Naive thymus-derived CD8-positive, alpha-beta T cell (primary cell): ENCODE results near the gene DIPK2B. TPM values are rescaled to one million over a fixed set of nuclear protein-coding genes. Genes with fewer than 3 reads are reported as not detected.
A peak's percentile ranks its signal among the peaks of the same experiment; 100 is the strongest.

Source experiments
- ATAC-seq, 2 donors: fragments of 150-1000 bp; cut with Tn5 transposase in 1 of 2; sonication (Bioruptor Pico), chemical (Tn5 transposase) in 1 of 2; 1 replicate in 1 of 2; 2 replicates in 1 of 2; pipeline ENCODE4 v1.10.0; 2021; ENCODE audit warnings: mild to moderate bottlenecking in 2 of 2, moderate library complexity in 2 of 2
- POLR2A ChIA-PET: fragments of 350-600 bp; sonication (Branson Sonifier 250); formaldehyde crosslinking; loops from one replicate; lab custom pipeline; 2021; ENCODE audit warnings: antibody characterized with exemption; lab: Charles Lee
- DNase-seq, 10 donors: peaks; one replicate each; pipeline versions ENCODE4 v3.0.0 to v3.0.0-alpha.2; 2020 to 2022
- H3K27ac Mint-ChIP-seq, 10 donors: one replicate each; pipeline ENCODE4 v1.8.0; 2020 to 2022; ENCODE audit warnings: mild to moderate bottlenecking in 10 of 10, mixed read lengths in 10 of 10, moderate library complexity in 4 of 10, inconsistent platforms in 1 of 10
- H3K27me3 Mint-ChIP-seq, 5 donors: one replicate each; pipeline ENCODE4 v1.8.0; 2021 to 2022; ENCODE audit warnings: mixed read lengths in 5 of 5
- H3K36me3 Mint-ChIP-seq, 3 donors: one replicate each; pipeline ENCODE4 v1.8.0; 2020 to 2022; ENCODE audit warnings: mixed read lengths in 3 of 3, mild to moderate bottlenecking in 2 of 3, inconsistent platforms in 1 of 3
- H3K4me1 Mint-ChIP-seq, 4 donors: one replicate each; pipeline ENCODE4 v1.8.0; 2021 to 2022; ENCODE audit warnings: mixed read lengths in 4 of 4
- H3K4me3 Mint-ChIP-seq, 10 donors: one replicate each; pipeline ENCODE4 v1.8.0; 2020 to 2022; ENCODE audit warnings: mild to moderate bottlenecking in 10 of 10, mixed read lengths in 10 of 10, moderate library complexity in 6 of 10, inconsistent platforms in 1 of 10
- H3K9me3 Mint-ChIP-seq, 9 donors: one replicate each; pipeline ENCODE4 v1.8.0; 2020 to 2022; ENCODE audit warnings: mixed read lengths in 9 of 9, mild to moderate bottlenecking in 3 of 9, inconsistent platforms in 1 of 9, moderate library complexity in 1 of 9
- polyA plus RNA-seq, 3 donors: library from polyadenylated mRNA; unstranded; fragments of 300-500 nt; fragmentation: Illumina TruSeq; gene quantifications; one replicate each; pipeline ENCODE4 v1.2.3, GENCODE V29; 2021
- total RNA-seq, 8 experiments: library from RNA in 2 of 8; stranded (reverse) in 2 of 8; gene quantifications; one replicate each; pipeline ENCODE4 v1.2.3 and lab custom pipeline; 2021 to 2026

Gene DIPK2B, protein sequence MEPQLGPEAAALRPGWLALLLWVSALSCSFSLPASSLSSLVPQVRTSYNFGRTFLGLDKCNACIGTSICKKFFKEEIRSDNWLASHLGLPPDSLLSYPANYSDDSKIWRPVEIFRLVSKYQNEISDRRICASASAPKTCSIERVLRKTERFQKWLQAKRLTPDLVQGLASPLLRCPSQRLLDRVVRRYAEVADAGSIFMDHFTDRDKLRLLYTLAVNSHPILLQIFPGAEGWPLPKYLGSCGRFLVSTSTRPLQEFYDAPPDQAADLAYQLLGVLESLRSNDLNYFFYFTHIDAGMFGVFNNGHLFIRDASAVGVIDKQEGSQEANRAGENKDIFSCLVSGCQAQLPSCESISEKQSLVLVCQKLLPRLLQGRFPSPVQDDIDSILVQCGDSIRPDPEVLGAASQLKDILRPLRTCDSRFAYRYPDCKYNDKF
- not detected for total RNA-seq
- polyA plus RNA-seq = under 1 TPM in 2 of 3 donors, not detected in 1; 0.11 to 0.19 TPM
- total RNA-seq (lab: John Stamatoyannopoulos, UW) = 0 reads per million in 6 experiments

DNA sequence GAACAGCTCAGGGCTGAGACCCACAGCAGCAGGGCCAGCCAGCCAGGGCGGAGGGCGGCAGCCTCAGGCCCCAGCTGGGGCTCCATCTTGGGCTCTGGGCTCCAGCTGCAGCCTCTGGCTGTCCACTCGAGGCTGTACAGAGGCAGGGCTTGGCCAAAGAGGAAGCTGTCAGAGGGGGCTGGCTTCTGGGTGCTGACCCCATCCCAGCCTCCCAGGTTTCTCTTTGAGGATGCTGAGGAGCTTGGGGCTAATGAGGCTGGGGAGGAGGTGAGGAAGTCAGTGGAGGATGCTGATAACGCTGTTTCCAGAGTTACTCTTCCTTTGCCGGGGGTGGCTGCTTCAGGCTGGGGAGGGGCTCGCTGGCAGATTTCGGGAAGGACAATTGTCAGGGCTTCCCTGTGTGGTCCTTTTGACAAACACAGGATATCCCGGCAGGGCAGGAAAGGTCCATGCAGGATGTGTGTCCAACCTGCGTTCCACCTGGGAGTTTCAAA, at the start of gene DIPK2B:
Gene DIPK2B, minus strand, starts transcription at position 136 of the 494 bp plus-strand sequence. Its CDS starts 50 bp downstream, at position 86.
- Mint-ChIP-seq H3K27me3 (peaks cover 1 to 29% (median 15%) of the 10 kb centered on the region in 5 donors), H3K4me1 (no peaks in the 10 kb centered on the region), H3K36me3 (peaks cover 0 to 3% (median 0%) of the 10 kb centered on the region in 3 donors), H3K4me3 (no peak within 1 kb of the TSS), H3K27ac (no peak within 1 kb of the TSS), H3K9me3 (peaks cover 0 to 9% (median 4%) of the 10 kb centered on the region in 9 donors)
- POLR2A ChIA-PET = no interaction called here
- ATAC-seq (no peak), DNase-seq (no peak)

DNA sequence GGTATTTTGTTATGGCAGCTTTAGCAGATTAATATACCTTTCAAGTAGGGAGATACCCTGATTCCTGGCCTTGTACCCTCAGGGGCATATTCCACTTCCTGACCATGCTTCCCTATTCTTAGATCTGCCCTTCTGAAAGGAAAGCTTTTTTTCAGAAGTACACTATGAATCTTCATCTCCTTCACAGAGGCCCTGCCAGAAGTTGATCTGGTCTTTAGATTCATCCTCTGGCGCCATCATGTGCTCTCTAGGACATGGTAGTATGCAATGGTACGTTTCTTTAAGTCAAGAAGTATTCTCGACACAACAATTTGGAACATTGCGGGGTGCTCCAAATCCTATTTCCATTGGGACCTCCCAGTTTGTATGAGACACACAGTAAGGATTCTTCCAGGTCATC, 39.6 kb upstream of the DIPK2B start:
- Mint-ChIP-seq H3K27me3 (peaks cover 0 to 2% (median 0%) of the 10 kb centered on the region in 5 donors), H3K9me3 (peaks cover 0 to 14% (median 2%) of the 10 kb centered on the region in 9 donors), H3K4me1 (peaks cover 0 to 3% (median 0%) of the 10 kb centered on the region in 4 donors), H3K4me3 (no peak overlapping the region), H3K36me3 (peaks cover 0 to 7% (median 0%) of the 10 kb centered on the region in 3 donors), H3K27ac (no peak overlapping the region)
- DNase-seq = no peak
- POLR2A ChIA-PET = no interaction called here
- ATAC-seq = no peak

DNA sequence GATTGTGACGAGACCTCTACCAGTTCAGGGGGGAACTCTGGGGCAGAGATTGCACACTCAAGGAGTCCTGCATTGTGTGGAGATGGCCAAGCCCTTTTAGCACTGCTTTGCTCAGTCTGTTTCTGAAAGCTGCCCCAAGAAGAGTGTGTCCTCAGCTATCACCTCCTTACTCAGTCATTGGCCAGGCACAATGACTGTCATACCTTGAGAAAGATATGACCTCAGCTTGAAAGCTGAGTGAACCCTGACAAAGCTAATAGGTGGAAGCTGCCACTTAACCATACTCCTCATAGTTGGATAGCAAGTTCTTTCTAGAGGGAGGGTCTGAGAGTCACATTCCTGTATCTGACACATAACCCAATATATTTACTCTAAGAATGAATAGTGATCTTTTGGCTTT, 37.8 kb upstream of the DIPK2B start:
- peaks cover 0 to 3% (median 0%) of the 10 kb centered on the region in 4 donors for H3K4me1 Mint-ChIP-seq
- DNase-seq (no peak), ATAC-seq (no peak)
- POLR2A ChIA-PET = no interaction called here
- no peak overlapping the region for H3K27ac Mint-ChIP-seq
- H3K9me3 Mint-ChIP-seq = peaks cover 0 to 6% (median 0%) of the 10 kb centered on the region in 9 donors
- no peaks in the 10 kb centered on the region for H3K27me3 Mint-ChIP-seq
- H3K4me3 Mint-ChIP-seq = no peak overlapping the region
- no peaks in the 10 kb centered on the region for H3K36me3 Mint-ChIP-seq

DNA sequence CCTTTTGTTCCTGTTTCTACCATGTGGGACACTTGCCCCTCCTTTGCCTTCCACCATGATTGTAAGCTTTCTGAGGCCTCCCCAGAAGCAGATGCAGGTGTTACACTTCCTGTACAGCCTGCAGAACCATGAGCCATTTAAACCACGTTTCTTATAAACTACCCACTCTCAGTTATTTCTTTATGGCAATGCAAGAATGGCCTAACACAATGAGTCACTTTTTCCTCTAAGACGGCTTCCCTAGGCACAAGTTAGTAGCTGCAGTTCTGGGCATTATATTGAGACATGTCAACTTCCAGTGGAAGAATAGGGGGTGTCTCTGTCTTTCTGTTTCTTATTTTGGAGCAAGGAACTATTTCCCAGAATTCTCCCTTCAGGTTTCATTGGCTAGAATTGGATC, 32.9 kb upstream of the DIPK2B start:
- Mint-ChIP-seq H3K9me3 (peaks cover 0 to 4% (median 0%) of the 10 kb centered on the region in 9 donors), H3K27ac (no peak overlapping the region), H3K36me3 (peaks cover 0 to 2% (median 0%) of the 10 kb centered on the region in 3 donors), H3K4me3 (no peak overlapping the region), H3K4me1 (peaks cover 0 to 34% (median 14%) of the 10 kb centered on the region in 4 donors), H3K27me3 (no peaks in the 10 kb centered on the region)
- DNase-seq (no peak), ATAC-seq (no peak)
- POLR2A ChIA-PET = no interaction called here

DNA sequence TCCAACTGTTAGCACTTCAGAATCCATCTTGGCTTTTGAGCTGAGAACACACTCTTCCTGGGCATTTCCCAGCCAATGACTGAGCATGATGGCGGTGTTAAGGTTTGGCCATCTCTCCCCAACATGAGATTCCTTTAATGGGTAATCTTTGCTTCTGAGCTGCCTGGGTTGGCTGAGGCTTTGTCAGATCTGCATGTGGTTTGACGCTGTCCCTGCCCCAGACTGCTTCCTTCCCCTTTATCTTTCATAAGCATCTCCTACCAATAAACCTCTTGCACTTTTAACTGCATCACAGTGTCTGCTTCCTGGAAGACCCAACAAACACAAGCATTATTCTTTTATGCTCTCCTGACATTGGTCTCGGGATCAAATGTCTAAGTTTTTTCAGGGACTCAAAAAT, 31.5 kb upstream of the DIPK2B start:
- H3K27ac Mint-ChIP-seq = peak overlapping the region in 4 of 10 donors; percentile 7 to 44 (median 22)
- peaks cover 0 to 2% (median 0%) of the 10 kb centered on the region in 3 donors for H3K36me3 Mint-ChIP-seq
- peaks cover 0 to 34% (median 14%) of the 10 kb centered on the region in 4 donors for H3K4me1 Mint-ChIP-seq
- DNase-seq (peak in 4 of 10 donors; percentile 0 to 35 (median 6)), ATAC-seq (peak in 1 of 2 donors; percentile 91)
- H3K4me3 Mint-ChIP-seq = peak overlapping the region in 2 of 10 donors; percentile 3 to 20
- H3K9me3 Mint-ChIP-seq = peaks cover 0 to 4% (median 0%) of the 10 kb centered on the region in 9 donors
- POLR2A ChIA-PET = no interaction called here
- H3K27me3 Mint-ChIP-seq = no peaks in the 10 kb centered on the region

DNA sequence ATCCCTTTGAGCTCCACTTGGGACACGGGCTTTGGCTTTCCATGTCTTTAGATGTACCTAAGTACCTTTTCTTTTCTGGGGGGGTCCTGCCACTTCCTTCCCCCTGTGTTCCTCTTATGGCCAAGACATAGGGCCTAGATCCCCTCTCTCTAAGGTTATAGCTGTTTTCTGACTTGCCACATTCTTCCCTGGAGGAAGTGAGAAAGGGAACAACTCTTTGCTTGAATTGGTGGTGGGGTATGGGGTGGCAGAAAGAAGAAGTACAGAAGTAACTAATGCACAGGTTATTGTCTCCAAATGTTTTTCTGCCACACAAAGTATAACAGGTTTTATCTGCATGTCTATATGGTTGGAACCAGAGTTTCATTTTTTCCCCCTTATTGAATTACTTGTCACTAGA, 29.7 kb upstream of the DIPK2B start:
- no peak for ATAC-seq
- H3K4me1 Mint-ChIP-seq = peaks cover 0 to 34% (median 14%) of the 10 kb centered on the region in 4 donors

DNA sequence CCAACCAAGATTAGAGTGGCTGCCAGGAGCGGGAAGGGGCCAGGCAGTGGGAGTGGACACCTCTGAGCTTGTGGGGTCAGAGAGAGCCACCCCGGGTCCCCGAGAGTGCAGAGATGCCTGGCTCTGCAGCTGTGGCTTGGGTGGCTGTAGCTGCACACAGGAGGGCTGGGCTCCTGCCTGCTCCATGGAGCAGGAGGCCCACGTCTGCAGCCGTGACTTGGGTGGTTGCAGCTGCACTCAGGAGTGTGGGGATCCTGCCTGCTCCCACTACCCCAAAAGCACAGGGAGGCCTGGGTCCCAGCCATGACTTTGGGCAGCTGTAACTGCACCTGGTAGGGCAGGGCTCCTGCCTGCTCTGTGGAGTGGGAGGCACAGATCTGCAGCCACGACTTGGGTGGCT, 28.7 kb upstream of the DIPK2B start:
- Mint-ChIP-seq H3K9me3 (peaks cover 0 to 4% (median 0%) of the 10 kb centered on the region in 9 donors), H3K4me3 (no peak overlapping the region), H3K27ac (no peak overlapping the region), H3K4me1 (peaks cover 0 to 34% (median 14%) of the 10 kb centered on the region in 4 donors), H3K27me3 (no peaks in the 10 kb centered on the region), H3K36me3 (peaks cover 0 to 2% (median 0%) of the 10 kb centered on the region in 3 donors)
- ATAC-seq (no peak), DNase-seq (no peak)
- POLR2A ChIA-PET = no interaction called here

More for the DNA sequence above, 29.7 kb upstream of the DIPK2B start:
- H3K27me3 Mint-ChIP-seq = no peaks in the 10 kb centered on the region
- H3K27ac Mint-ChIP-seq = no peak overlapping the region
- POLR2A ChIA-PET = no interaction called here
- H3K36me3 Mint-ChIP-seq = peaks cover 0 to 2% (median 0%) of the 10 kb centered on the region in 3 donors
- H3K9me3 Mint-ChIP-seq = peaks cover 0 to 4% (median 0%) of the 10 kb centered on the region in 9 donors
- H3K4me3 Mint-ChIP-seq = no peak overlapping the region
- DNase-seq = no peak

DNA sequence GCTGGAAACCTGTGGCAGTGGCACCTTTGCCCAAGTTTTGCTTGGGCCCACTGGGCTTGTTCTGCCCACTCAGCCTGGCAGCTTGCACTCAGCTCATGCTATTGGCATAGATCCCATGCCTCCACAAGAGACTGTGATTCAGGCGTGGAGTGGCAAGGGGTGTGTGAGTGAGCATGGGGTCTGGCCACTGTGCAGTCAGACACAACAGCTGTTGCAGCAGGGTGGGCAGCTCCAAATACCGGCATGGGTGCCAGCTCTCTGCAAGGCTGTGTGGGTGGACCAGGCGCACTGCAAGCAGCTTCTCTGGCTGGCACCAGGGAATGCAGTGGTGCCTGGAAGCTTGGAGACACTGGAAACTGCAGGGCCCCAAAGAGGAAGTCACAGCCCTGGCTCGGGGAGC, 27.4 kb upstream of the DIPK2B start:
- no peak overlapping the region for H3K27ac Mint-ChIP-seq
- peaks cover 0 to 32% (median 14%) of the 10 kb centered on the region in 4 donors for H3K4me1 Mint-ChIP-seq
- H3K4me3 Mint-ChIP-seq = no peak overlapping the region
- H3K9me3 Mint-ChIP-seq = no peaks in the 10 kb centered on the region
- peaks cover 0 to under 1% (median 0%) of the 10 kb centered on the region in 5 donors for H3K27me3 Mint-ChIP-seq
- DNase-seq (no peak), ATAC-seq (no peak)
- H3K36me3 Mint-ChIP-seq = peaks cover 0 to 2% (median 0%) of the 10 kb centered on the region in 3 donors
- POLR2A ChIA-PET = no interaction called here

DNA sequence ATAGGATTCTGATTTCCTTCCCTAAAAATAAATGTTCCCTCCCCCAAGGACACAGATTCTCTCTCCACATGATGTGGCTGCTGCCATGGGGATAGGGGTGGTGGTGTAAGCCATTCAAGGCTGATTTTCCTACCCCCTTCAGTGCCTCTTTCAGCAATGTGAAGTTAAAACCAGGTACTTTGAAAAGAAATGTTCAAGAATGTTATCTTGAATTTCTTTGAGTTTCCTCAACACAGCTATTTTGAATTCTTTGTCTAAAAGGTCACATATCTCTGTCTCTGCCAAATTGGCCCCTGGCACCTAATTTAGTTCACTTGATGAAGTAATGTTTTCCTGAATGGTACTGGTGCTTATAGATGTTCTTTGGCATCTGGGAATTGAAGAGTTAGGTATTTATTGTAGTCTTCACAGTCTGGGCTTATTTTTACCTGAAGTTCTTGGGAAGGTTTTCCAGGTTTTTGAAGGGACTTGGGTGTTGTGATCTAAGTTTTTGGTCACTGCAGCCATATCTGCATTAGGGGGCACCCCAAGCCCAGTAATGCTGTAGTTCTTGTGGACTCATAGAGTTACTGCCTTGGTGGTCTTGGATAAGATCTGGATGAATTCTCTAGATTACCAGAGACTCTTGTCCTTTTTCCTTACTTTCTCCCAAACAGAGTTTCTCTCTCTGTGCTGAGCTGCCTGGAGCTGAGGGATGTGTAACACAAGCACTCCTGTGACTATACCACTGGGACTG, 7.6 kb upstream of the DIPK2B start:
- Mint-ChIP-seq H3K4me3 (no peak overlapping the region), H3K4me1 (no peaks in the 10 kb centered on the region), H3K27ac (no peak overlapping the region), H3K9me3 (peaks cover 0 to 22% (median 9%) of the 10 kb centered on the region in 9 donors), H3K36me3 (peaks cover 0 to 22% (median 0%) of the 10 kb centered on the region in 3 donors), H3K27me3 (peaks cover 0 to 12% (median 4%) of the 10 kb centered on the region in 5 donors)
- POLR2A ChIA-PET = no interaction called here
- DNase-seq (no peak), ATAC-seq (no peak)

DNA sequence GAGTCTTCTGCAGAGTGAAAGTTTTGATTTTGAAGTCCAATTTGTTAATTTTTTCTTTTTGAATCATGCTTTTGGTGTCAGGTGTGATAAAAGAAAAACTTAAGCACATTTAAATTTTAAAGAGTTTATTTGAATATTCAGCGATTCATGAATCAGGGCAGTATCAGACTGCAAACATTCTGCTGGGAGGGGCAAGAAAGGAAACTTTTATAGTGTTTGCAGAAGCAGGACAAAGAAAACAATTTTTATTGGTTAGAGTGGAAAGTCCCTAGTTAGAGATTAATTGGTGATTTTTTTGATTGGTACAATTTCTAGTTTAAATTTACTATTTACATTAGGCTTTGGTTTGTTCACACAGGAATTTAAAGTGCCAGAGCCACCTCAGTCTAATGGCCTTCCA, 1.5 kb upstream of the DIPK2B start:
- H3K27me3 Mint-ChIP-seq = peaks cover 4 to 29% (median 20%) of the 10 kb centered on the region in 5 donors
- no peak overlapping the region for H3K4me3 Mint-ChIP-seq
- POLR2A ChIA-PET = no interaction called here
- peaks cover 0 to 19% (median 8%) of the 10 kb centered on the region in 9 donors for H3K9me3 Mint-ChIP-seq
- ATAC-seq = no peak
- DNase-seq = no peak
- H3K27ac Mint-ChIP-seq = no peak overlapping the region
- H3K36me3 Mint-ChIP-seq = peaks cover 0 to 17% (median 0%) of the 10 kb centered on the region in 3 donors
- H3K4me1 Mint-ChIP-seq = no peaks in the 10 kb centered on the region

DNA sequence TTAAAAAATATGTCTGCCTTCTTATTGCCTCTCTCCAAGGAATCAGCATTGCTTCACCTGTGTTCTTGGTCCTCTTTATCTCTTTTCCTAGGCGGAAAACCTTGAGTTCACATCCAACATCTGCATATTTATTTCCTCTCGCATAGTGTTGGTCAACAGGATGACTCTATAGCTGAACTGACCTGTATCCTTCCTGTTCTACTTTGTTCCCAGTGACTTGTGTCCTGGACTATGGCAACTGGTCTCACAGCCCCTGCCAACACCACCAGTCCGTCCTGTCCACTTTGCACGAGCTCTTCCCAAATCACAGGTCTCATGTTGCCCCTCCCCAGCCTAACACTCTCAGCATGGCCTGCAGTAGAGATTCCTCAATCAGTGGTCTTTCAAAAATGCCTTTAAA, 2.0 kb downstream of the DIPK2B start:
- ATAC-seq (no peak), DNase-seq (no peak)
- H3K27me3 Mint-ChIP-seq = peaks cover 1 to 29% (median 13%) of the 10 kb centered on the region in 5 donors
- H3K36me3 Mint-ChIP-seq = no peaks in the 10 kb centered on the region
- H3K4me3 Mint-ChIP-seq = no peak overlapping the region
- POLR2A ChIA-PET = no interaction called here
- H3K9me3 Mint-ChIP-seq = no peaks in the 10 kb centered on the region
- H3K27ac Mint-ChIP-seq = peak overlapping the region in 1 of 10 donors; percentile 32
- no peaks in the 10 kb centered on the region for H3K4me1 Mint-ChIP-seq

DNA sequence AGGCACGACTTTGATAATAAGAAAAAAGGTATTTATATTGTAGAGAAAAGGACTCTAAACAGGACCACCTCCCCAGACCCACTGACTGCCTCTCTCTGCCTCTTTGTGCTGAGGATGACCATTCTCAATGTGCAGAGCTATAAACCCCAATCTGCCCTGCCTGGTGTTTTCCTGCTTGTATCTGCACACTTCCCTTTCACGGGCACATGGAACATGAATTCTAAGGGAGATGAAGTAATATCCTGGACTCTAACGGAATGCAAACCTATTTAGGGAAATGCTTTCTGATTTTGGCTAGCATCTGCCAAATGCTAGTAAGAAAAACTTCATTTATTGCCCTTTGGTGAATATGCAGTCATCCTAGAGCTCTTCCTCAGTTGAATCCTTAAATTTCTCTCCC, 2.4 kb downstream of the DIPK2B start:
- POLR2A ChIA-PET = no interaction called here
- Mint-ChIP-seq H3K4me1 (no peaks in the 10 kb centered on the region), H3K27me3 (peaks cover 1 to 29% (median 13%) of the 10 kb centered on the region in 5 donors), H3K4me3 (no peak overlapping the region), H3K27ac (peak overlapping the region in 1 of 10 donors; percentile 32), H3K36me3 (no peaks in the 10 kb centered on the region), H3K9me3 (no peaks in the 10 kb centered on the region)
- ATAC-seq (no peak), DNase-seq (no peak)
